Measurements from ENCODE around the gene CUTC.
"Not testable (repeated sequence)": the region's sequence is repeated elsewhere in the genome, so short reads cannot be mapped to it uniquely, and the experiment has no call there.

CUTC gene

GRCh38 chr10:99743841-99744240 is 11.8 kb downstream of the CUTC start:
- no peak for FAIRE-seq

GRCh38 chr10:99746166-99746565 is 14.1 kb downstream of the CUTC start:
- FAIRE-seq, result not testable (repeated sequence)

- FAIRE-seq, result no peak
Measured at GRCh38 chr10:99748823-99749451, 16.9 kb downstream of the CUTC start.

- no peak for FAIRE-seq
Measured at GRCh38 chr10:99750641-99751040, 18.6 kb downstream of the CUTC start.

DNA sequence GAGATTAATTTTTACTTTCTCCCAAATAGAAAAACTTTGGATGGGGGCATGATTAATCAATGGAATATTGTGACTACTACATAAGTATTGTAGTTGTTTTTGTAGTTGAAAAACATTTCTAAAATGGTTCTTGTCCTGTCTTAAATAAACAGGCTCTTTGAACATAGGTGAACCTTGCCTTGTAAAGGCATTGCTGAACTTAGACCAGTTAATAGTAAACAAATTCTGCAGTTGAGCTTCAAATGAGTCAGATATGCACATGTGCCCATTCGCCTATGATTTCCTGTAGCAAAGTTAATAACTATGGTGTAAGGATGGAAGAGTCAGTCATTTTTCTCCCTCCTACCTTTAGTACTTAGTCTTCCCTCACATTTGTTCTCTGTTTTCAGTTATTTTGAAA is 22.6 kb downstream of the CUTC start:
- no peak for FAIRE-seq

DNA sequence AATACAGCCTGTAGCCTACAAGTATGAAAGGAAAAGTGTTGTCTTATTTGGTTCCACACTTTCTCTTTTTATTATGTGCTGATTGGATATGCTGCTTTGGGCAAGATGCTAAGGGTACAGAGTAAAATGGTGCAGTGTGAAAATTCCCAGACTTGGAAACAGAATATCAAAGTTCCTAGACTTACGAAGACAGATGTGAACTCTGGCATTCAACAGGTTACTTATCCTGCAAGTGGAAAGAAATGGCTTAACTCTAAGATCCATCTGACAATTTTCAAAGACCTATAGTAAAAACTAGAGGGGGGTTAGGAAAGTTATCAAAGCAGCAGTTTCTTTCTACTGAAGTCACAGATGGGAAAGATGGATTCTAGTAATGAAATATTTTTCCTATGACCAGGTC is 24.1 kb downstream of the CUTC start:
- FAIRE-seq, result no peak

GRCh38 chr10:99758211-99758891 is 26.3 kb downstream of the CUTC start:
- FAIRE-seq, result no peak

DNA sequence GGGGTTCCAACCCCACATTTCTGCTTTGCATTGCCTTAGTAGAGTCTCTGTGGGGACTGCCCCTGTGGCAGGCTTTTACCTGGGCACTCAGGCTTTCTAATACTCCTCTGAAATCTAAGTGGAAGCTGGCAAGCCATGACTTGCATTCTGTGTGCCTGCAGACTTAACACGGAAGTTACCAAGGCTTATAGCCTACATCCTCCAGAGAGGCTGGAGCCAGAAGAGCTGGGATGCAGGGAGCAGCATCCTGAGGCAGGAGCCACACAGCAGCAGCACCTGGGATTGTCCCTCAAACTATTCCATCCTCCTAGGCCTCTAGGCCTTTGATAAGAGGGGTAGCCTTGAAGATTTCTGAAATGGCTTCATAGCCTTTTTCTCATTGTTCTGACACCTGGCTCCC is 28.3 kb downstream of the CUTC start:
- no peak for FAIRE-seq

GRCh38 chr10:99761365-99761764 is 29.3 kb downstream of the CUTC start:
- no peak for FAIRE-seq

DNA sequence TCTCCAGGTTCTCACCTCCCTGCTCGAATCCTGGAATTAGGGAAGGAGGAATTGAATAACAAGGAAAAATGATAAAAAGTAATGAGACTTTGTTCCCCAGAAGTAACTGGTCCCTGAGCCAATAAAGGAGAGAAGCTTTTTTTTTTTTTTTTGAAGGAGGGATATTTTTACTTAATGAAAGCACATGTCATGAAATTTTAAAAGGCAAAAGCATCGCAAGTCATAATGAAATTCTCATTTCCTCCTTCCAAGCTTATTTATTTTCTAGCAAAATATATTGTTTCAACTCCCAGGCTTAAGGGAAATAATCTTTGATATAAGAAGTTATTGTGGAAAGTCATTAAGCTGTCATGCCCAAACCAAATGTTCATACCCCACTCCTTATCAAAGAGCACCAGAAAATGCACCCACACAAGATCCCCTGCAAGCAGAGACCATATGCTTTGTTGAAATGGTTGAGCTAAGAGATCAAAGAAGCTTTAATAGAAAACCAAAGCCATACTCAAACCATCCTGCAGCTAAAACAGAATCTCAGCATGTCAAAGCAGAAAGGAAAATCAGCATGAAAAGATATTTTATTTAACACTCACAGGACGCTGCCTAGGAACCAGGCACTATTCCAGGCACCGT is 33.8 kb downstream of the CUTC start:
- no peak for FAIRE-seq

- FAIRE-seq, result no peak
Measured at GRCh38 chr10:99766302-99766681, 34.3 kb downstream of the CUTC start.

DNA sequence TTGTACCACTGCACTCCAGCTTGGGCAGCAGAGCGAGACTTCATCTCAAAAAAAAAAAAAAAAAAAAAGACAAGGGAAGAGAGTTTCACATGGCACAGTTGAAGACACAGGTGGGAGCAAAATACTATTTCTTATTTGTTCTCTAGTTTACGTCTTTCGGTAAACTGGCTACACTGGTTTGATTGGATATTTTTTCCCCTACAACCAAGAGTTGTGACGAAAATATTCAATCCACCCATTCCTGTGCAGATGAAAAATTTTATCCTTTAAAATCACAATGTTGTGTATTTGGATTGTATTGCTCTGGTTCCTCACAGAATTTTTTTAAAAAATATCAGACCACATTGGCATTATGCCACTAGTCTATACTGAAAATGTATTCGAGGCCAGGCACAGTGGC is 35.9 kb downstream of the CUTC start:
- FAIRE-seq, result no peak

DNA sequence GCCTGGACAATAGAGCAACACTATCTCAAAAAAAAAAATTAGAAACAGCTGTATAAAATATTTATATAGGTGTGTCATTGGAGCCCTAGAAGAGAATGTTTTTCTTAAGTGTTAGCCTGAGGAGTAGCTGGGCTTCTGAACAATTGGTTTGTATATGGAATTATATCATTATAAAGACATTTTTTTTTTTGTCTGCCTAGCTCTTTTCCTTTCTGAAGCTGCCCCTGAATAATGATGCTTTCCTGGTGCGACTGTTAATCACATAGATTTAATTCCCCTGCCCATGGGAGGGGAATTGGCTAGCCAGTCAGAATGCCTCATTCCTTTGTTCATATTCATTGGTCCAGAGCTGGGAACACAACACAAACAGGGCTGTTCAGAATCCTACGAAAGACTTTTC is 36.5 kb downstream of the CUTC start:
- no peak for FAIRE-seq

GRCh38 chr10:99769706-99770105 is 37.7 kb downstream of the CUTC start:
- no peak for FAIRE-seq

- FAIRE-seq, result no peak
Measured at GRCh38 chr10:99770408-99771045, 38.5 kb downstream of the CUTC start.

DNA sequence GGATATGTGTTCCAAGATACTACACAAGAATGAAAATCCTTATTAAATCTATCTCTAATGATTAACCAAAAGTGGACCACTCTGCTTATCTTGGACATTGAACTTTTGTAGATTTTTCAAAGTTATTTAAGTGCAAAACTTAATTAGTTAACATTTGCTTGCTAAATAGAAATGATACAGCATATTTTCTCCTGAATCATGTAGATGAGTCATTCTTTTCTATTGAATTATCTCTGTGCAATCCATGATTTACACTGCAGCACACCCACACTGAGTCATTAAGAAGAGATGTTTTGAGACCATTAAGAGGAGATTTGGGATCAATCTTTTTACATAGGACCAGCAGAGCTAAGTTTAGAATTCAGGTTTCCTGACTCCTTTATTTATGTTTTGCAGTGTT is 43.8 kb downstream of the CUTC start:
- FAIRE-seq, result no peak

DNA sequence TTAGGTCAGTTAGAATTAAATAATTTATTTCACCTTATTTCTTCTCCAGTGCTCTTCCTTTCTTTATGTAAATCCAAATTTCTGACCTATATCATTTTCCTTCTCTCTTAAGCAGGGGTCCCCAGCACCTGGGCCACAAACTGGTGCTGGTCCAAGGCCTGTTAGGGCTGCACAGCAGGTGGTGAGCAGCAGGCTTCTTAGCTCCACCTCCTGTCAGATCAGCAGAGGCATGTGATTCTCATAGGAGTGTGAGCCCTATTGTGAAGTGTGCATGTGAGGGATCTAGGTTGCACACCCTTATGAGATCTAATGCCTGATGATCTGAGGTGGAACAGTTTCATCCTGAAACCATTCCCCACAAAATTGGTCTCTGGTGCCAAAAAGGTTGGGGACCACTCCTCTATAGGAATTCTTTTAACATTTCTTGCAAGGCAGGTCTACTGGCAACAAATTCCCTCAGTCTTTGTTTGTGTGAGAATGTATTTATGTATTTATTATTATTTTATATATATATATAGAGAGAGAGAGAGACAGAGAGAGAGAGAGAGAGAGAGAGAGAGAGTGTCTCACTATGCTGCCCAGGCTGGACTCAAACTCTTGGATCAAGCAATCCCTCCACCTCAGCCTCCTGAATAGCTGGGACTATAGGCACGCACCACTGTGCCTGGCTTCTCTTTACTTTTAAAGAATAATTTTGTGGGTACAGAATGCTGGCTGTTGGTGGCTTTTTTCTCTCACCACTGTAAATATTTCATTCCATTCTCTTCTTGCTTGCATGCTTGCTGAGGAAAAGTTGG is 46.1 kb downstream of the CUTC start:
- no peak for FAIRE-seq

DNA sequence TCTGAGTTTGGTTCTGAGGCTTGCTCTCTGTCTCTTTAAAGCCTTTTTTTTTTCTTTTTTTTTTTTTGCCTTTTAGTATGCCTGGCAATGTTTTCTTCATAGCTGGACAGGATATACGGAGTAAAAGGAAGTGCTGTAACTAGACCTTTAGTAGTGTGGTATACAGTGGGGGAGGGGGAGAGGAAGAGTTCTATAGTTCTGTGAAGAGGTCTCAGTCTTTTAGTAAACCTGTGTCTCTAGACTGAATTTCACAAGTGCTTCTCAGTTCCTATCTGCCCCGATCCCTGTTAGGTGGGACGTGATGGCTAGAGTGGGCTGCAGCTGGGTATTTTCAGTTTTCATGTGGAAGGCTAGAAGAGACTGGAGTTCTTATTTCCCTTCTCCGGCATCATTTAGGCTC is 47.3 kb downstream of the CUTC start:
- FAIRE-seq, result no peak

DNA sequence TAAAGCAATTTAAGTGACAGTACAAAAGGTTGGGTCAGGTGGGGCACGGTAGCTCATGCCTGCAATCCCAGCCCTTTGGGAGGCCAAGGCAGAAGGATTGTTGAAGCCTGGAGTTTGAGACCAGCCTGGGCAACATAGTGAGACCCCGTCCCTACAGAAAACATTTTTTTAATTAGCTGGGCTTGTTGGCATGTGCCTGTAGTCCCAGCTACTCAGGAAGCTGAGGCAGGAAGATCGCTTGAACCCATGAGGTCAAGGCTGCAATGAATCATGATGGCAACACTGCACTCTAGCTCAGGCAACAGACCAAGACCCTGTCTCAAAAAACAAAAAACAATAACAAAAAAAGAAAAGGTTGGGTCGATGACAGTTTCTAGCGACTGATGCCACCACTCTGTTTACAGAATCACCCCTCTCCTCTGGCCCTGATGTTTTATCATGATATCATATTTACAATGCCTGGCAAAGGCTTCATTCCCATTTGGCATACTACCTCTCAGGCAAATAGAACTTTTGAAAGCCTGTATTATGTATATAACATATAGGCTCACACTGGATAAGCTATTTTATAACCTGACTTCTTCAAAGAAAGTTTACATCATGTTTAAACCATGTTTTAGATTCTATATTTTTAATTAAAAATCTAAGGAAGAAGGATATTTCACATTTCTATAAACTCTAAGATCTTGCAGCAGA is 49.8 kb downstream of the CUTC start:
- FAIRE-seq, result no peak

- no peak for FAIRE-seq
Measured at GRCh38 chr10:99782447-99783286, 50.6 kb downstream of the CUTC start, which contains the start of gene ABCC2. Gene ABCC2 (plus strand): TSS chr10:99782640. CDS start chr10:99782845, 205 bp downstream.

GRCh38 chr10:99784016-99784726 is 52.1 kb downstream of the CUTC start:
- no peak for FAIRE-seq

All from endometrium (tissue), 2 donors.